Posterior vena cava (tissue), 2 donors: ENCODE data around the gene FKBP2. TPM values are rescaled to one million over a fixed set of nuclear protein-coding genes. Genes with fewer than 3 reads are reported as not detected.
A peak's percentile ranks its signal among the peaks of the same experiment; 100 is the strongest.

Experiments
- DNase-seq: peaks from one replicate; pipeline ENCODE4 v3.0.0-alpha.2; 2020; ENCODE audit warnings: low spot score
- intact Hi-C, 2 donors: fragments of 100-400 bp; cut with DNase I; formaldehyde crosslinking; loops; one replicate each; pipeline versions ENCODE4 v1.14.1 to v1.14.2; 2022 to 2023
- total RNA-seq, 2 donors: library from RNA; stranded (reverse); fragmentation: NEBNext Ultra II Directional; extraction: Animal tissue kit (Norgen Biotek cat#: 25700); gene quantifications; one replicate each; pipeline ENCODE4 v1.2.1, GENCODE V29; 2021
- donor health status: DM: yes; HTN: yes; CAD: no.
- donor health status: DM: yes; HTN: yes; CAD: no.

The FKBP2 gene
- total RNA-seq, 2 donors from 2014 or later, result 50.6 to 56.7 TPM

DNA sequence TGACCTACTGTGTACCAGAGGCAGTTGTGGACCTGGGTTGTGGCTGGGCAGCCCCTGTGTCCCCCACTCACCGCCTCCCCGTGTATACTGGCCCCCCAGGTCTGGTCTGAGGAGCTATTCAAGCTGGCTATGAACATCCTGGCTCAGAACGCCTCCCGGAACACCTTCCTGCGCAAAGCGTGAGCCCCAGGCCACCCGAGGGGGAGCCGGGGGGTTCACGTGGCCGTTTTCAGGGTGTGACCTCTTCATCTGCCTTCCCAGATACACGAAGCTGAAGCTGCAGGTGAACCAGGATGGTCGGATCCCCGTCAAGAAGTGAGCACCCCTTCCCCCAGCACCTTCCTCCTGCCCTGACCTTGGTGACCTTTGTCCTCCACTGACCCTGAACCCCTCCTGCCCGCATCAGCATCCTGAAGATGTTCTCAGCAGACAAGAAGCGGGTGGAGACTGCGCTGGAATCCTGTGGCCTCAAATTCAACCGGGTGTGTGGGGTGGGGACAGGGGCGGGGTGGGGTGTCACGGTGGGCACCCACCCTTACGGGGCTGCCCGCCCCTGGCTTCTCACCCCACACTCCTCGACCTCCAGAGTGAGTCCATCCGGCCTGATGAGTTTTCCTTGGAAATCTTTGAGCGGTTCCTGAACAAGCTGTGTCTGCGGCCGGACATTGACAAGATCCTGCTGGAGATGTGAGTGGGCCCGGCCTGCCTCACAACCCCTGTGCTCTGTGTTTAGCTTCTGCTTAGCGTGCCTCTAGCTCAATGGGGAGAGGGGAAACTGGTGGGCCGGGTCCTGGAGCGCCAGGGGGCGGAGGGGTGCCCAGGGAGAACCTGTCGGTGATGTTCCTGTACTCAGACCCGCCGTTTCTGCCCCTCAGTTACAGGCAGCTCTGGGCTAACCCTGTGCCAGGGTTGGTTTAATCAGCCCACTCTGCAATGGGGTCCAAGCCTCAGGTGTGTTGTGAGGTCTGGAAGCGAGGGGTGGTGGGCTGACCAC is 14.5 kb downstream of the FKBP2 start:
- intact Hi-C loops, result no loop called here
- DNase-seq, result no peak

DNA sequence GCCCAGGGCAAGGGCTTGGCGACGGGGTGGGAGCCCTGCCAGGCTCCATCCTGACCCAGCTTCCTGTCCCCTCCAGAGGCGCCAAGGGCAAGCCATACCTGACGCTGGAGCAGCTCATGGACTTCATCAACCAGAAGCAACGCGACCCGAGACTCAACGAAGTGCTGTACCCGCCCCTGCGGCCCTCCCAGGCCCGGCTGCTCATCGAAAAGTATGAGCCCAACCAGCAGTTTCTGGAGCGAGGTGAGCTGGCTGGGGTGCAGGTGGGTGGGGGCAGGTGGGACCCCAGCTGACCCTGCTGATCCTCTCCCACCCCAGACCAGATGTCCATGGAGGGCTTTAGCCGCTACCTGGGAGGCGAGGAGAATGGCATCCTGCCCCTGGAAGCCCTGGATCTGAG is 15.4 kb downstream of the FKBP2 start:
- intact Hi-C loops, result no loop called here
- DNase-seq, result no peak

DNA sequence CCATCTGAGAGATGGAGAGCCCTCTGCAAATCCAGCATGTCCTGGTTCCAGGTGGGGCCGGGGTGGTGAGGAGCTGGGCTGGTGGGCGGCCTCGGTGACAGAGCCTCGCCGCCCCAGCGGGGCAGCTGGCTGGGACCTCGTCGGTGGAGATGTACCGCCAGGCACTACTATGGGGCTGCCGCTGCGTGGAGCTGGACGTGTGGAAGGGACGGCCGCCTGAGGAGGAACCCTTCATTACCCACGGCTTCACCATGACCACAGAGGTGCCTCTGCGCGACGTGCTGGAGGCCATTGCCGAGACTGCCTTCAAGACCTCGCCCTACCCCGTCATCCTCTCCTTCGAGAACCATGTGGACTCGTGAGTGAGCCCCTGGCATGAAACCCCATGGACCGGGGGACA is 17.5 kb downstream of the FKBP2 start:
- no peak for DNase-seq
- intact Hi-C loops, result no loop called here

GRCh38 chr11:64258946-64259532 is 18.1 kb downstream of the FKBP2 start:
- intact Hi-C loops, result no loop called here
- no peak for DNase-seq

- no peak for DNase-seq
- intact Hi-C loops, result no loop called here
Measured at GRCh38 chr11:64259533-64260067, 18.7 kb downstream of the FKBP2 start.

- DNase-seq, result no peak
- intact Hi-C loops, result no loop called here
Measured at GRCh38 chr11:64260147-64260708, 19.3 kb downstream of the FKBP2 start.

DNA sequence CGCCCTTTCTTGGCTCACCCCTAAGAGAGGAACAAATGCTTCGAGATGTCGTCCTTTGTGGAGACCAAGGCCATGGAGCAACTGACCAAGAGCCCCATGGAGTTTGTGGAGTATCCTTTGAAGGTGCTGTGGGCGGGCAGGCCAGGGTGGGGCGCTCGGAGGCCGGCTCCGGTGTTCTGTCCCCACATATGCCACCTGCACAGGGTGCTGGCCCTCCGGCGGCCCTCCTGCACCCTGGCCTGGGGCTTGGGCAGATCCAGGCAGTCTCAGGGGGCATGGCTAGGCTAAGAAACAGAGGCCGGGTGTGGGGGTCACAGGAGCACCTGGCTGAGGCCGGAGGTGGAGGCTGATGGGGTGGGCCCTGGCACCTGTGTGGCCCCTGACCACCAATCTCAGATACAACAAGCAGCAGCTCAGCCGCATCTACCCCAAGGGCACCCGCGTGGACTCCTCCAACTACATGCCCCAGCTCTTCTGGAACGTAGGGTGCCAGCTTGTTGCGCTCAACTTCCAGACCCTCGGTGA is 20.7 kb downstream of the FKBP2 start:
- intact Hi-C loops, result no loop called here

GRCh38 chr11:64262271-64263002 is 21.5 kb downstream of the FKBP2 start:
- DNase-seq, result no peak

More for the DNA sequence above, 20.7 kb downstream of the FKBP2 start:
- no peak for DNase-seq

DNA sequence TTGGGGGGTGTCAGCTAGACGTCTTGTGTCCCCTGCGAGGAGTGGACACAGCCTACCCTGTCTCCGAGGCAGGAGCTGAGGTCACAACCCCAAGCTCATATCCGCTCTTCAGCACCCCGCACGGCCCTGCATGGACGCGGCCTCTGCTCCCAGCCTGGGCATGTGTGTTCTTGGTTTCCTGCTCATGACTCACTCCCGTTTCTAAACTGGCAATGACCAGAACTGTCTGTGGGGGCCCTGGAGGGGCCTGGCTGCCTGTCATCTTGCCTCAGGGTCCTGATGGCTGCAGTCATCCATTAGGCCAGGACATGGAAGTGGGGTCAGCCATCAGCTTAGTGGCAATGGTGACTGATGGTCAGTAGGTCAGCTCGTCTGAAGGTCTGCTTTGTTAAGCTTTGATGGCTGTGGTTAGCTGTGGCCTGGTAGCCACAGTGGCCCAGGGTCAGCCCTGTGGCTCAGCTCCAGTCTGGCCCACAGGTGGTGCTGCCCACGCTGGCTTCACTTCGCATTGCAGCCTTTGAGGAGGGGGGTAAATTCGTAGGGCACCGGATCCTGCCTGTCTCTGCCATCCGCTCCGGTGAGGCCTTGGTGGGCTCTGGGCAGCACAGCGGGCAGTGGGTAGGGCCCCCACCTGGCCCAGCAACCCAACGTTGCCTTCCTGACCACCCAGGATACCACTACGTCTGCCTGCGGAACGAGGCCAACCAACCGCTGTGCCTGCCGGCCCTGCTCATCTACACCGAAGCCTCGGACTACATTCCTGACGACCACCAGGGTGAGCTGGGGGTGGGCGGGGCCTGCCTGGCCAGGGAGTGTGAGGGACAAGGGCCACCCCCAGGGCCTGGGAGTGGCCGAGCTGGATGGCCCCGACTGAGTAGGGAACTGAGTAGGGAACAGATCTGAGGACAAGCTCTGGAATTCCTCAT is 22.4 kb downstream of the FKBP2 start:
- no peak for DNase-seq
- intact Hi-C loops, result no loop called here

More at GRCh38 chr11:64262271-64263002, 21.5 kb downstream of the FKBP2 start:
- intact Hi-C loops, result no loop called here

DNA sequence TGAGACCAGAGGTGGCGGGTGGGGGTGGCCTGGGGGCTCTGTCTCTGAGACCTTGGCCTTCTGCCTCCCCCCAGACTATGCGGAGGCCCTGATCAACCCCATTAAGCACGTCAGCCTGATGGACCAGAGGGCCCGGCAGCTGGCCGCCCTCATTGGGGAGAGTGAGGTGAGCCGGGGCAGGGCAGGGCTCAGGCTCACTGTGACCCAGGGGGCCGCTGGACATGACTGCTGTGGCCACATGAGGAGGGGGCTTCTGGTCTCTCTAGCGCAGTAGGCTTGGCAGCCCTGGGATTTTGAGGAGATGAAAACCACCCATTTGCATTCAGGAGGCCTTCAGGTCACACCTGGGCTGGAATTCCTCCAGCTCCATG is 23.0 kb downstream of the FKBP2 start:
- no peak for DNase-seq
- intact Hi-C loops, result no loop called here

- DNase-seq, result no peak
- intact Hi-C loops, result no loop called here
Measured at GRCh38 chr11:64264371-64264852, 23.5 kb downstream of the FKBP2 start.

- intact Hi-C loops, result no loop called here
- DNase-seq, result no peak
Measured at GRCh38 chr11:64265176-64266160, 24.6 kb downstream of the FKBP2 start.

- intact Hi-C loops, result no loop called here
- DNase-seq, result no peak
Measured at GRCh38 chr11:64266339-64266738, 25.4 kb downstream of the FKBP2 start.

GRCh38 chr11:64267207-64267945 is 26.5 kb downstream of the FKBP2 start:
- intact Hi-C loops, result no loop called here
- DNase-seq, result no peak

- DNase-seq, result peak; percentile 91
- intact Hi-C loops, result no loop called here
Measured at GRCh38 chr11:64268025-64268892, 27.4 kb downstream of the FKBP2 start.
